IMR-90 (cell line): Measurements from ENCODE around the gene TSHZ3. TPM values are rescaled to one million over a fixed set of nuclear protein-coding genes. Genes with fewer than 3 reads are reported as not detected.

Experiments used
- ATAC-seq: fragments of 200-7000 bp; cut with Tn5 transposase; 2 replicates; pipeline ENCODE4 v1.9.1; 2020; ENCODE audit warnings: low read depth, mild to moderate bottlenecking, moderate library complexity
- BruUV-seq: library from RNA; stranded (reverse); fragments of 400-500 nt; replicated peaks from 2 replicates; lab custom pipeline; 2021; lab: Mats Ljungman, UMichigan
- CTCF ChIA-PET: fragments of 300-600 bp; formaldehyde crosslinking; extraction: SDS; loops from one replicate; lab custom pipeline; 2021; ENCODE audit warnings: antibody characterized with exemption; lab: Yijun Ruan, JAX
- POLR2A ChIA-PET: fragments of 300-600 bp; sonication (Branson Sonifier 250); formaldehyde crosslinking; loops from one replicate; lab custom pipeline; 2022; ENCODE audit warnings: antibody characterized with exemption; ENCODE audit not compliant: unreplicated experiment; lab: Charles Lee
- DNase-seq: peaks from one replicate; pipeline ENCODE4 v3.0.0; 2013
- H2AFZ ChIP-seq: replicated peaks from 2 replicates; pipeline ENCODE3; 2013; ENCODE audit warnings: low read length, mild to moderate bottlenecking; ENCODE audit not compliant: poor library complexity
- H2AK5ac ChIP-seq: 2 replicates; pipeline ENCODE4 v1.6.1; 2013; ENCODE audit warnings: low read depth, low read length, inconsistent platforms
- H2AK9ac ChIP-seq: replicated peaks from 2 replicates; pipeline ENCODE3; 2013; ENCODE audit warnings: mild to moderate bottlenecking, low read depth, low read length, moderate library complexity; ENCODE audit not compliant: poor library complexity
- H2BK120ac ChIP-seq: 2 replicates; pipeline ENCODE4 v1.6.1; 2013; ENCODE audit warnings: low read depth, low read length, inconsistent platforms
- H2BK15ac ChIP-seq: 3 replicates; pipeline ENCODE4 v1.6.1; 2013; ENCODE audit warnings: low read depth, low read length, inconsistent platforms
- H2BK20ac ChIP-seq: 2 replicates; pipeline ENCODE4 v1.6.1; 2013; ENCODE audit warnings: low read depth, mild to moderate bottlenecking, inconsistent platforms, low read length, moderate library complexity
- H2BK5ac ChIP-seq: 2 replicates; pipeline ENCODE4 v1.6.1; 2013; ENCODE audit warnings: mild to moderate bottlenecking, low read depth, low read length, inconsistent platforms; ENCODE audit not compliant: poor library complexity, severe bottlenecking
- H3K14ac ChIP-seq: replicated peaks from 2 replicates; pipeline ENCODE4 v1.6.1; 2013; ENCODE audit warnings: low read depth, low read length, inconsistent platforms
- H3K18ac ChIP-seq: 2 replicates; pipeline ENCODE4 v1.6.1; 2013; ENCODE audit warnings: low read depth, low read length, control low read depth
- H3K23ac ChIP-seq: 2 replicates; pipeline ENCODE4 v1.6.1; 2013; ENCODE audit warnings: low read depth, low read length, inconsistent platforms
- H3K27ac ChIP-seq: 2 replicates; pipeline ENCODE4 v1.5.1; 2013; ENCODE audit warnings: mild to moderate bottlenecking, control low read depth, low read length; ENCODE audit not compliant: insufficient read depth
- H3K27me3 ChIP-seq: 2 replicates; pipeline ENCODE4 v1.6.1; 2013; ENCODE audit warnings: low read length; ENCODE audit not compliant: control insufficient read depth, insufficient read depth
- H3K36me3 ChIP-seq: 2 replicates; pipeline ENCODE4 v1.6.1; 2013; ENCODE audit warnings: low read length, mixed read lengths; ENCODE audit not compliant: control insufficient read depth, insufficient read depth
- H3K4ac ChIP-seq: 2 replicates; pipeline ENCODE4 v1.6.1; 2013; ENCODE audit warnings: low read depth, low read length, inconsistent platforms
- H3K4me1 ChIP-seq: 2 replicates; pipeline ENCODE4 v1.6.1; 2013; ENCODE audit warnings: low read length, mixed read lengths; ENCODE audit not compliant: control insufficient read depth, insufficient read depth
- H3K4me2 ChIP-seq: 2 replicates; pipeline ENCODE4 v1.6.1; 2013; ENCODE audit warnings: low read depth, mild to moderate bottlenecking, control low read depth, low read length, moderate library complexity
- H3K4me3 ChIP-seq: 2 replicates; pipeline ENCODE4 v1.5.1; 2013; ENCODE audit warnings: low read depth, mild to moderate bottlenecking, control low read depth, low read length, moderate library complexity; ENCODE audit not compliant: insufficient read depth
- H3K56ac ChIP-seq: 2 replicates; pipeline ENCODE4 v1.6.1; 2013; ENCODE audit warnings: low read length, inconsistent platforms; ENCODE audit not compliant: insufficient read depth; ENCODE audit errors: extremely low read depth
- H3K79me1 ChIP-seq, 2 experiments: 2 replicates each; pipeline ENCODE4 v1.6.1; 2013; ENCODE audit warnings: low read length in 2 of 2, inconsistent platforms in 1 of 2, low read depth in 1 of 2
- H3K9ac ChIP-seq: 2 replicates; pipeline ENCODE4 v1.6.1; 2013; ENCODE audit warnings: low read depth, low read length, control low read depth
- H3K9me1 ChIP-seq: 2 replicates; pipeline ENCODE4 v1.6.1; 2013; ENCODE audit warnings: low read length, inconsistent platforms; ENCODE audit not compliant: insufficient read depth
- H3K9me3 ChIP-seq: 2 replicates; pipeline ENCODE4 v1.6.1; 2013; ENCODE audit warnings: low read length; ENCODE audit not compliant: control insufficient read depth, insufficient read depth
- H4K20me1 ChIP-seq: 2 replicates; pipeline ENCODE4 v1.6.1; 2013; ENCODE audit warnings: low read length, inconsistent platforms; ENCODE audit not compliant: insufficient read depth
- H4K5ac ChIP-seq: 2 replicates; pipeline ENCODE4 v1.6.1; 2013; ENCODE audit warnings: mild to moderate bottlenecking, low read depth, low read length, control low read depth
- H4K8ac ChIP-seq, 2 experiments: 2 replicates each; pipeline ENCODE4 v1.6.1; 2013; ENCODE audit warnings: low read depth in 2 of 2, low read length in 2 of 2, control low read depth in 1 of 2, inconsistent platforms in 1 of 2
- H4K91ac ChIP-seq: 2 replicates; pipeline ENCODE4 v1.6.1; 2013; ENCODE audit warnings: low read depth, low read length, inconsistent platforms; ENCODE audit not compliant: insufficient read depth
- BHLHE40 ChIP-seq: fragments of 150-350 bp; IDR thresholded peaks from 2 replicates; pipeline ENCODE4 v1.6.1; 2016; ENCODE audit warnings: mild to moderate bottlenecking, low read depth, low read length
- CEBPB ChIP-seq: IDR thresholded peaks from 2 replicates; pipeline ENCODE4 v1.6.1; 2012; ENCODE audit warnings: low read depth, low read length, improper control_type of control experiment
- CHD1 ChIP-seq: IDR thresholded peaks from 2 replicates; pipeline ENCODE4 v1.6.1; 2012; ENCODE audit warnings: low read depth, low read length, improper control_type of control experiment
- FOS ChIP-seq: fragments of 150-350 bp; IDR thresholded peaks from 2 replicates; pipeline ENCODE4 v1.6.1; 2016; ENCODE audit warnings: low read depth, low read length
- MAFK ChIP-seq: IDR thresholded peaks from 2 replicates; pipeline ENCODE4 v1.6.1; 2012; ENCODE audit warnings: low read depth, low read length, improper control_type of control experiment
- MAZ ChIP-seq: IDR thresholded peaks from 2 replicates; pipeline ENCODE4 v1.6.1; 2012; ENCODE audit warnings: low read depth, mild to moderate bottlenecking, low read length, improper control_type of control experiment, moderate library complexity, borderline replicate concordance
- MXI1 ChIP-seq: IDR thresholded peaks from 2 replicates; pipeline ENCODE4 v1.6.1; 2012; ENCODE audit warnings: low read depth, mild to moderate bottlenecking, low read length, moderate library complexity, borderline replicate concordance
- NFE2L2 ChIP-seq: fragments of 150-350 bp; IDR thresholded peaks from 2 replicates; pipeline ENCODE4 v1.6.1; 2016; ENCODE audit warnings: low read depth, mild to moderate bottlenecking, low read length
- POLR2A ChIP-seq: IDR thresholded peaks from 2 replicates; pipeline ENCODE4 v1.6.1; 2012; ENCODE audit warnings: mild to moderate bottlenecking, low read depth, low read length
- RAD21 ChIP-seq: IDR thresholded peaks from 2 replicates; pipeline ENCODE4 v1.6.1; 2012; ENCODE audit warnings: low read length, improper control_type of control experiment
- RCOR1 ChIP-seq: IDR thresholded peaks from 2 replicates; pipeline ENCODE4 v1.6.1; 2012; ENCODE audit warnings: mild to moderate bottlenecking, low read length, improper control_type of control experiment; ENCODE audit not compliant: insufficient replicate concordance
- RFX5 ChIP-seq: IDR thresholded peaks from 2 replicates; pipeline ENCODE4 v1.8.0; 2012; ENCODE audit warnings: low read depth, mild to moderate bottlenecking, low read length, moderate library complexity
- SMC3 ChIP-seq: fragments of 150-350 bp; IDR thresholded peaks from 2 replicates; pipeline ENCODE4 v1.6.1; 2016; ENCODE audit warnings: low read depth, mild to moderate bottlenecking, antibody characterized with exemption, low read length, moderate library complexity
- WGBS, 2 experiments: methylation state at CpG; one replicate each; pipeline versions ENCODE4 v1.1.5 to v1.1.7; 2013; ENCODE audit warnings: missing lambda C conversion rate in 2 of 2; ENCODE audit not compliant: insufficient read length in 1 of 2; ENCODE audit errors: extremely low coverage in 2 of 2; 5-methylcytosine and 5-hydroxymethylcytosine counted together
- dilution Hi-C: fragments of 300-500 bp; cut with HindIII; formaldehyde crosslinking; loops from one replicate; pipeline ENCODE4 v1.14.3; 2018; ENCODE audit warnings: low sequenced_read_pairs; ENCODE audit not compliant: unreplicated experiment
- in situ Hi-C: fragments of 300-500 bp; cut with MboI; formaldehyde crosslinking; loops from 3 replicates; pipeline ENCODE4 v1.14.3; 2019; ENCODE audit warnings: low sequenced_read_pairs, inconsistent platforms, mixed read lengths
- intact Hi-C: fragments of 100-400 bp; cut with micrococcal nuclease; formaldehyde crosslinking; loops from 2 replicates; pipeline ENCODE4 v1.10.0; 2022
- polyA plus RNA-seq, 3 experiments: library from polyadenylated mRNA; depleted of rRNA; stranded (reverse); fragments of >200 nt; gene quantifications; 2 replicates each; pipeline ENCODE4 v1.2.3, GENCODE V29; 2012; ENCODE audit warnings: low replicate concordance in 1 of 3
- total RNA-seq: library from RNA; depleted of rRNA; stranded (reverse); fragments of >200 nt; gene quantifications from 2 replicates; pipeline ENCODE4 v1.2.3, GENCODE V29; 2012
- TF ChIP-seq, protein P1 (sequence below): conservative IDR thresholded peaks from 2 replicates; pipeline ENCODE4 v1.5.1; 2012; ENCODE audit warnings: mild to moderate bottlenecking, low read depth, low read length, improper control_type of control experiment
- TF ChIP-seq, protein P2 (sequence below): fragments of 150-350 bp; IDR thresholded peaks from 2 replicates; pipeline ENCODE4 v1.6.1; 2016; ENCODE audit warnings: low read depth, mild to moderate bottlenecking, low read length, moderate library complexity, borderline replicate concordance
- TF ChIP-seq, protein P3 (sequence below): fragments of 150-350 bp; IDR thresholded peaks from 2 replicates; pipeline ENCODE4 v1.6.1; 2017; ENCODE audit warnings: mild to moderate bottlenecking, antibody characterized with exemption, low read length, low read depth

TSHZ3 gene
- total and polyA plus RNA-seq, 2 of the 4 experiments (the other 2 are of a cell fraction) = 8.1 to 13.0 TPM

DNA sequence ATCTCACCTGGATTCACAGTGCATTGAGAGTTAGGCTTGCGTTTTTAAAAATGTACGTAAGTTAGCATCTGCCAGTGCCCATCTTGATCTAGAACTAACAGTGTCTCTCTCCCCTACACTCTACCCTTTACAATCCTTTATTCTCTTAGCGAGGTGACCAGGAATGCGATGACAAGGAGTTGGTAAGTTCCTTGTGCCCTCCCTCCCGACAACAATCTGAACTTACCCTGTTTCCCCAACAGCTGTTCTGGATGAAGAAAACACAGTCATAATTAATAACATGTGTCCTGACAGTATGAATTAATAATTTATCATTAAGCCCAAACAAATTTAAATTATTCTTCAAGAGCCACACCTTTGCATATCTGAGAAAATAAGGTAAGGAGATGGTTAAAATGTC is 6.3 kb downstream of the TSHZ3 start:
- Histone ChIP-seq H3K9me1 (peaks cover 20% of the 10 kb centered on the region), H3K56ac (no peak overlapping the region), H3K18ac (no peak overlapping the region), H3K36me3 (peaks cover 13% of the 10 kb centered on the region), H2BK15ac (no peak overlapping the region), H3K9ac (no peak overlapping the region), H3K4ac (no peak overlapping the region), H2AK9ac (no peak overlapping the region), H3K4me2 (no peak overlapping the region), H2BK120ac (no peak overlapping the region), H2AFZ (no peak overlapping the region), H2AK5ac (no peak overlapping the region), H2BK20ac (no peak overlapping the region), H3K9me3 (no peaks in the 10 kb centered on the region), H3K14ac (no peak overlapping the region; the same call in 1 of the 2 replicates), H3K4me3 (no peak overlapping the region), H3K27me3 (no peaks in the 10 kb centered on the region), H4K5ac (no peak overlapping the region), H3K23ac (peak overlapping the region; percentile 39; the same call in 1 of the 2 replicates), H2BK5ac (no peak overlapping the region), H4K91ac (no peak overlapping the region), H4K20me1 (peaks cover 72% of the 10 kb centered on the region), H3K27ac (no peak overlapping the region), H3K4me1 (peaks cover 36% of the 10 kb centered on the region), H3K79me1 (peaks cover 19 to 81% of the 10 kb centered on the region in 2 experiments), H4K8ac (no peak overlapping the region)
- dilution Hi-C loops (no loop called here), in situ Hi-C loops (loop anchor here (25.0 kb wide), 1 partner anchor 1019 kb away; no protein-coding TSS in a partner anchor), intact Hi-C loops (no loop called here)
- no peak for TF ChIP-seq SMC3
- TF ChIP-seq NFE2L2 = no peak
- no peak for TF ChIP-seq BHLHE40
- TF ChIP-seq, protein P1, sequence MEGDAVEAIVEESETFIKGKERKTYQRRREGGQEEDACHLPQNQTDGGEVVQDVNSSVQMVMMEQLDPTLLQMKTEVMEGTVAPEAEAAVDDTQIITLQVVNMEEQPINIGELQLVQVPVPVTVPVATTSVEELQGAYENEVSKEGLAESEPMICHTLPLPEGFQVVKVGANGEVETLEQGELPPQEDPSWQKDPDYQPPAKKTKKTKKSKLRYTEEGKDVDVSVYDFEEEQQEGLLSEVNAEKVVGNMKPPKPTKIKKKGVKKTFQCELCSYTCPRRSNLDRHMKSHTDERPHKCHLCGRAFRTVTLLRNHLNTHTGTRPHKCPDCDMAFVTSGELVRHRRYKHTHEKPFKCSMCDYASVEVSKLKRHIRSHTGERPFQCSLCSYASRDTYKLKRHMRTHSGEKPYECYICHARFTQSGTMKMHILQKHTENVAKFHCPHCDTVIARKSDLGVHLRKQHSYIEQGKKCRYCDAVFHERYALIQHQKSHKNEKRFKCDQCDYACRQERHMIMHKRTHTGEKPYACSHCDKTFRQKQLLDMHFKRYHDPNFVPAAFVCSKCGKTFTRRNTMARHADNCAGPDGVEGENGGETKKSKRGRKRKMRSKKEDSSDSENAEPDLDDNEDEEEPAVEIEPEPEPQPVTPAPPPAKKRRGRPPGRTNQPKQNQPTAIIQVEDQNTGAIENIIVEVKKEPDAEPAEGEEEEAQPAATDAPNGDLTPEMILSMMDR = no peak
- TF ChIP-seq RCOR1 = no peak
- TF ChIP-seq FOS = no peak
- TF ChIP-seq RAD21 = no peak
- no peak for TF ChIP-seq MAZ
- TF ChIP-seq MXI1 = no peak
- TF ChIP-seq, protein P2, sequence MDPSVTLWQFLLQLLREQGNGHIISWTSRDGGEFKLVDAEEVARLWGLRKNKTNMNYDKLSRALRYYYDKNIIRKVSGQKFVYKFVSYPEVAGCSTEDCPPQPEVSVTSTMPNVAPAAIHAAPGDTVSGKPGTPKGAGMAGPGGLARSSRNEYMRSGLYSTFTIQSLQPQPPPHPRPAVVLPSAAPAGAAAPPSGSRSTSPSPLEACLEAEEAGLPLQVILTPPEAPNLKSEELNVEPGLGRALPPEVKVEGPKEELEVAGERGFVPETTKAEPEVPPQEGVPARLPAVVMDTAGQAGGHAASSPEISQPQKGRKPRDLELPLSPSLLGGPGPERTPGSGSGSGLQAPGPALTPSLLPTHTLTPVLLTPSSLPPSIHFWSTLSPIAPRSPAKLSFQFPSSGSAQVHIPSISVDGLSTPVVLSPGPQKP = no peak
- TF ChIP-seq CEBPB = no peak
- TF ChIP-seq, protein P3, sequence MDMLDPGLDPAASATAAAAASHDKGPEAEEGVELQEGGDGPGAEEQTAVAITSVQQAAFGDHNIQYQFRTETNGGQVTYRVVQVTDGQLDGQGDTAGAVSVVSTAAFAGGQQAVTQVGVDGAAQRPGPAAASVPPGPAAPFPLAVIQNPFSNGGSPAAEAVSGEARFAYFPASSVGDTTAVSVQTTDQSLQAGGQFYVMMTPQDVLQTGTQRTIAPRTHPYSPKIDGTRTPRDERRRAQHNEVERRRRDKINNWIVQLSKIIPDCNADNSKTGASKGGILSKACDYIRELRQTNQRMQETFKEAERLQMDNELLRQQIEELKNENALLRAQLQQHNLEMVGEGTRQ = no peak
- no peak for TF ChIP-seq MAFK
- TF ChIP-seq RFX5 = no peak
- TF ChIP-seq POLR2A = no peak
- TF ChIP-seq CHD1 = no peak
- ChIA-PET POLR2A (no interaction called here), CTCF (no interaction called here)
- no peak for DNase-seq
- no CpG with 5 or more reads among the region's 5 CpGs for WGBS, 2 experiments
- BruUV-seq = no TSS peak
- no peak for ATAC-seq
